ENCODE measurements around the gene FSTL3.

The FSTL3 gene

GRCh38 chr19:679418-680286 lies 3.5 kb downstream of the FSTL3 start:
- FAIRE-seq: no peak

GRCh38 chr19:680287-681028 lies 4.3 kb downstream of the FSTL3 start:
- DNase-seq (ENCODE audit: insufficient read length, low spot score): peak; percentile 97
- TF ChIP-seq POLR2A (IDR thresholded peaks at IDR 0.05; ENCODE audit: low read depth, low read length): peak; percentile 80
- no peak for FAIRE-seq

More at GRCh38 chr19:679418-680286, 3.5 kb downstream of the FSTL3 start:
- peak; percentile 25; the same call in 1 of the 2 replicates for TF ChIP-seq POLR2A (IDR thresholded peaks at IDR 0.05; ENCODE audit: low read depth, low read length)
- DNase-seq (ENCODE audit: insufficient read length, low spot score): peak; percentile 78

GRCh38 chr19:681029-682019 lies 5.1 kb downstream of the FSTL3 start:
- FAIRE-seq: no peak
- TF ChIP-seq POLR2A (IDR thresholded peaks at IDR 0.05; ENCODE audit: low read depth, low read length): no peak
- peak; percentile 84 for DNase-seq (ENCODE audit: insufficient read length, low spot score)

GRCh38 chr19:682678-683320 lies 6.6 kb downstream of the FSTL3 start:
- TF ChIP-seq POLR2A (IDR thresholded peaks at IDR 0.05; ENCODE audit: low read depth, low read length): no peak
- DNase-seq (ENCODE audit: insufficient read length, low spot score) (no peak), FAIRE-seq (no peak)

DNA sequence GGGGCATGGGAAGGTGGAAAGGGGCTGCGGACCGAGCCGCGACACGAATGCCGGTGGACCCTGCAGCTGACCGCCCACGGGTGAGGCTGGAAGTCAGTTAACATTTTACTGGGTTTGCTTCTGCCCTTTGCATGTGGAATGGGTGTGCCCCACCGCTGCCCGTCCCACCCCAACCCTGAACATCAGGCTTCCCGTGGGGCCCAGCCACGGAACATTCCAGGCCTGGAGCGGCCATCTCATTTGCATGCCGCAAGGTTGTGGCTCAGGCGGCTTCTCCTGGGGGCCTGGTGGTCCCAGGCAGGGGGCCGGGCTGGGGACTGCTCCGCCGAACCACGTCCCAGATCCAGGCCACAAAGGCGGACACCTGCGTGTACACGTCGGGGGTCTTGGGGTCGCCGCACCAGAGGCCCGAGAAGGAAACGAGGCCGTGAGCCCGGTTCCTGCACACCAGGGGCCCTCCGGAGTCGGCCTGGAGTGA lies 9.3 kb downstream of the FSTL3 start:
- TF ChIP-seq POLR2A (IDR thresholded peaks at IDR 0.05; ENCODE audit: low read depth, low read length): no peak
- FAIRE-seq (no peak), DNase-seq (ENCODE audit: insufficient read length, low spot score) (no peak)

- FAIRE-seq: no peak
- TF ChIP-seq POLR2A (IDR thresholded peaks at IDR 0.05; ENCODE audit: low read depth, low read length): no peak
- DNase-seq (ENCODE audit: insufficient read length, low spot score): no peak
These were observed 10.6 kb downstream of the FSTL3 start for GRCh38 chr19:686589-687297.

- TF ChIP-seq POLR2A (IDR thresholded peaks at IDR 0.05; ENCODE audit: low read depth, low read length): no peak
- DNase-seq (ENCODE audit: insufficient read length, low spot score) (no peak), FAIRE-seq (no peak)
These were observed 11.5 kb downstream of the FSTL3 start for GRCh38 chr19:687569-688166.

DNA sequence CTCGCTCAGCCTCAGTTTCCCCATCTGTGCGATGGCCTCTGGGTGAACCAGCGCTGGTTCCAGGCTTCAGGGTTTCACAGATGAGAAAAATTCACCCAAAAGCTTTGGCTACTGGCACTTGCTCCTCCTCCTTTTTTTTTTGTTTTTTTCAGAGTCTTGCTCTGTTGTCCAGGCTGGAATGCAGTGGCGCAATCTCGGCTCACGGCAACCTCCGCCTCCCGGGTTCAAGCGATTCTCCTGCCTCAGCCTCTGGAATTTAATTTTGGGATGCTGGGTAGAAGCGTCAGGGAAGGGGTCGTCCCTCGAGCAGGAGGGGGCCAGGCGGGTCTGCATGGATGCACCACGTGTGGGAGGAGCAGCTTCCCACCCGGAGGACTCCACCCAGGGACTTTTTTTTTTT lies 12.0 kb downstream of the FSTL3 start:
- FAIRE-seq (no peak), DNase-seq (ENCODE audit: insufficient read length, low spot score) (no peak)
- TF ChIP-seq POLR2A (IDR thresholded peaks at IDR 0.05; ENCODE audit: low read depth, low read length): no peak

- DNase-seq (ENCODE audit: insufficient read length, low spot score) (no peak), FAIRE-seq (no peak)
- no peak for TF ChIP-seq POLR2A (IDR thresholded peaks at IDR 0.05; ENCODE audit: low read depth, low read length)
These were observed 12.8 kb downstream of the FSTL3 start for GRCh38 chr19:688992-689391.

GRCh38 chr19:690203-690602 lies 14.0 kb downstream of the FSTL3 start:
- no peak for FAIRE-seq
- no peak for TF ChIP-seq POLR2A (IDR thresholded peaks at IDR 0.05; ENCODE audit: low read depth, low read length)
- DNase-seq (ENCODE audit: insufficient read length, low spot score): no peak

DNA sequence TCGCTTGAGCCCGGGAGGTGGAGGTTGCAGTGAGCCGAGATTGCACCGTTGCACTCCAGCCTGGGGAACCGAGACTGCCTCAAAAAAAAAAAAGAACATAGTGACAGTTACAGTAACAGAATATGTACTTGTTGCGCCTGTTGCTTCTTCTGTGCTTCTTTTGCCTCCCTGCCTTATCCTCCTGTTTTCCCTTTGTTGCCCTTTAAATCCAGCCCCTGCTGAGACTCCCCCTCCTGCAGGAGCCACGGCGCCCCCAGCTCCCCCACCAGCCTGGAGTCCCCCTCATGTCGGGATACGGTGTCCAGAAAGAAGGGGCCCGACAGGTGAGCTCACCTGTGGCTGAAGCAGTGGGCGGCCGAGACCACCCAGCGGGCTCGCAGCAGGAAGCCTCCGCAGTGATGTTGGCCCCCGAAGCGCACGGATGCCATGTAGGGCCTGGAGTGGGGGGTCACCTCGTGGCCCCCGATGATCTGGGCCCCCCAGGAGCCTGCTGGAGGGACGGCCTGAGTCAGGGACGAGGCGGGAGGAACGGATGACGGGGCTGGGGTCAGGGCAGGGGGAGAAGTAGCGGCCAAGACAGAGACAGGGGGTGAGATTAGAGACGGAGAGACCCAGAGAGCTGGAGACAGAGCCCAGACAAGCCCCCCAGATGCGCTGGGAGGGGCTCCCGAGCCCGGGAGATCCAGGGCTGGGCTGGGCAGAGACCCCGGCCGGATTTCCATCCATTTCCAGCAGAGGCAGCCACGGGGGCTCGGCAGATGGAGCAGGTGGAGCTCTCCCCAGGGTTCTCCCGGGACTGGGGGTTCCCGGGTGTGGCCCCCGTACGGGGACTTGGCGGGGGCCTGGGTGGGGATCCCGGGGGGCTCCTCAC lies 18.5 kb downstream of the FSTL3 start:
- FAIRE-seq: no peak
- no peak for DNase-seq (ENCODE audit: insufficient read length, low spot score)

More for the DNA sequence above, 18.5 kb downstream of the FSTL3 start:
- TF ChIP-seq POLR2A (IDR thresholded peaks at IDR 0.05; ENCODE audit: low read depth, low read length): no peak

Data from H54 (cell line).